ENCODE results near the gene YY1. TPM values are rescaled to one million over a fixed set of nuclear protein-coding genes. Genes with fewer than 3 reads are reported as not detected.
A peak's percentile ranks its signal among the peaks of the same experiment; 100 is the strongest.
"Not testable (repeated sequence)": the region's sequence is repeated elsewhere in the genome, so short reads cannot be mapped to it uniquely, and the experiment has no call there.

Gene YY1
- total and polyA plus RNA-seq, 2 donors (not counting 1 experiment from before 2014, with no cell fraction given) = 40.8 to 41.9 TPM

GRCh38 chr14:100282766-100283419 is 43.9 kb downstream of the YY1 start:
- Histone ChIP-seq H3K27ac (ENCODE audit: insufficient read depth, low read length) (no peak overlapping the region), H2AFZ (ENCODE audit: low read length) (no peak overlapping the region), H4K20me1 (ENCODE audit: control insufficient read depth, extremely low read depth, insufficient read depth, low read length) (no peaks in the 10 kb centered on the region), H3K4me3 (replicated peaks in 1 of 4; ENCODE audit: control extremely low read depth in 1 of 4, insufficient read depth in 1 of 4, low read depth in 3 of 4, low read length in 4 of 4) (no peak overlapping the region), H3K36me3 (ENCODE audit: control insufficient read depth, insufficient read depth, low read length) (no peaks in the 10 kb centered on the region), H3K27me3 (ENCODE audit: control insufficient read depth, insufficient read depth, low read length) (no peaks in the 10 kb centered on the region), H3K4me2 (ENCODE audit: extremely low read depth, insufficient read depth, low read length) (no peak overlapping the region), H3K9me3 (ENCODE audit: control insufficient read depth, insufficient read depth, low read depth, low read length) (no peaks in the 10 kb centered on the region), H3K9ac (ENCODE audit: insufficient read depth, low read length) (no peak overlapping the region), H3K4me1 (ENCODE audit: control insufficient read depth, extremely low read depth, insufficient read depth, low read length) (peaks cover 8% of the 10 kb centered on the region), H3K79me2 (ENCODE audit: control insufficient read depth, insufficient read depth, low read length) (peaks cover 11% of the 10 kb centered on the region)
- TF ChIP-seq CTCF (conservative IDR thresholded peaks at IDR 0.05 in 1 of 2, IDR thresholded peaks at IDR 0.05 in 1 of 2; ENCODE audit: low read depth in 1 of 2, low read length in 2 of 2) (no peak), EZH2 (IDR thresholded peaks at IDR 0.05; ENCODE audit: low read length, missing control alignments) (no peak)
- no peak for DNase-seq (ENCODE audit: low read depth in 2 of 2)

GRCh38 chr14:100283436-100283835 is 44.5 kb downstream of the YY1 start:
- not testable (repeated sequence) for DNase-seq (ENCODE audit: low read depth in 2 of 2)

GRCh38 chr14:100283984-100284881 is 45.3 kb downstream of the YY1 start:
- H2AFZ ChIP-seq (ENCODE audit: low read length) = no peak overlapping the region
- H4K20me1 ChIP-seq (ENCODE audit: control insufficient read depth, extremely low read depth, insufficient read depth, low read length) = no peaks in the 10 kb centered on the region
- no peak for DNase-seq (ENCODE audit: low read depth in 2 of 2)
- no peak overlapping the region for H3K9ac ChIP-seq (ENCODE audit: insufficient read depth, low read length)
- TF ChIP-seq EZH2 (IDR thresholded peaks at IDR 0.05; ENCODE audit: low read length, missing control alignments) = no peak
- TF ChIP-seq CTCF (conservative IDR thresholded peaks at IDR 0.05 in 1 of 2, IDR thresholded peaks at IDR 0.05 in 1 of 2; ENCODE audit: low read depth in 1 of 2, low read length in 2 of 2) = no peak
- H3K27me3 ChIP-seq (ENCODE audit: control insufficient read depth, insufficient read depth, low read length) = no peaks in the 10 kb centered on the region
- H3K9me3 ChIP-seq (ENCODE audit: control insufficient read depth, insufficient read depth, low read depth, low read length) = no peaks in the 10 kb centered on the region
- peaks cover 5% of the 10 kb centered on the region for H3K4me1 ChIP-seq (ENCODE audit: control insufficient read depth, extremely low read depth, insufficient read depth, low read length)
- H3K36me3 ChIP-seq (ENCODE audit: control insufficient read depth, insufficient read depth, low read length) = no peaks in the 10 kb centered on the region
- H3K79me2 ChIP-seq (ENCODE audit: control insufficient read depth, insufficient read depth, low read length) = peaks cover 10% of the 10 kb centered on the region
- H3K27ac ChIP-seq (ENCODE audit: insufficient read depth, low read length) = no peak overlapping the region
- peak overlapping the region; percentile 13 for H3K4me2 ChIP-seq (ENCODE audit: extremely low read depth, insufficient read depth, low read length)
- H3K4me3 ChIP-seq (replicated peaks in 1 of 4; ENCODE audit: control extremely low read depth in 1 of 4, insufficient read depth in 1 of 4, low read depth in 3 of 4, low read length in 4 of 4) = peak overlapping the region in 2 of 4 experiments; percentile 6 to 77

More at GRCh38 chr14:100283436-100283835, 44.5 kb downstream of the YY1 start:
- not testable (repeated sequence) for H4K20me1 ChIP-seq (ENCODE audit: control insufficient read depth, extremely low read depth, insufficient read depth, low read length); H3K36me3 ChIP-seq (ENCODE audit: control insufficient read depth, insufficient read depth, low read length); H3K27ac ChIP-seq (ENCODE audit: insufficient read depth, low read length); H3K9me3 ChIP-seq (ENCODE audit: control insufficient read depth, insufficient read depth, low read depth, low read length); H3K27me3 ChIP-seq (ENCODE audit: control insufficient read depth, insufficient read depth, low read length); H3K4me3 ChIP-seq (replicated peaks in 1 of 4; ENCODE audit: control extremely low read depth in 1 of 4, insufficient read depth in 1 of 4, low read depth in 3 of 4, low read length in 4 of 4); H3K9ac ChIP-seq (ENCODE audit: insufficient read depth, low read length); H3K4me2 ChIP-seq (ENCODE audit: extremely low read depth, insufficient read depth, low read length); H3K4me1 ChIP-seq (ENCODE audit: control insufficient read depth, extremely low read depth, insufficient read depth, low read length); H2AFZ ChIP-seq (ENCODE audit: low read length)
- peaks cover 11% of the 10 kb centered on the region for H3K79me2 ChIP-seq (ENCODE audit: control insufficient read depth, insufficient read depth, low read length)
